Central memory CD8-positive, alpha-beta T cell (primary cell): ENCODE data around the gene ALDH5A1.

Source experiments
- ATAC-seq: fragments of 150-1000 bp; cut with Tn5 transposase; replicated peaks from 2 replicates; pipeline ENCODE4 v1.10.0; 2022; ENCODE audit warnings: mild to moderate bottlenecking, moderate FRiP score, moderate number of reproducible peaks; ENCODE audit not compliant: poor library complexity, severe bottlenecking; ENCODE audit errors: extremely low read depth
- DNase-seq, 2 donors: peaks; one replicate each; pipeline ENCODE4 v3.0.0; 2021; ENCODE audit warnings: low spot score in 2 of 2
- H3K27ac Mint-ChIP-seq: one replicate; pipeline ENCODE4 v1.8.0; 2022; ENCODE audit warnings: low read depth, mild to moderate bottlenecking, moderate library complexity, mixed read lengths
- H3K27me3 Mint-ChIP-seq: one replicate; pipeline ENCODE4 v1.8.0; 2022; ENCODE audit warnings: mixed read lengths
- H3K36me3 Mint-ChIP-seq: one replicate; pipeline ENCODE4 v1.8.0; 2022; ENCODE audit warnings: mild to moderate bottlenecking, moderate library complexity, mixed read lengths; ENCODE audit not compliant: insufficient read depth
- H3K4me1 Mint-ChIP-seq: one replicate; pipeline ENCODE4 v1.8.0; 2022; ENCODE audit warnings: mixed read lengths
- H3K4me3 Mint-ChIP-seq: one replicate; pipeline ENCODE4 v1.8.0; 2022; ENCODE audit warnings: mild to moderate bottlenecking, moderate library complexity, mixed read lengths
- H3K9me3 Mint-ChIP-seq: one replicate; pipeline ENCODE4 v1.8.0; 2022; ENCODE audit warnings: mixed read lengths

The ALDH5A1 gene

GRCh38 chr6:24566020-24566767 is 71.4 kb downstream of the ALDH5A1 start:
- H3K36me3 Mint-ChIP-seq: no peaks in the 10 kb centered on the region
- H3K4me3 Mint-ChIP-seq: no peak overlapping the region
- ATAC-seq: no peak

DNA sequence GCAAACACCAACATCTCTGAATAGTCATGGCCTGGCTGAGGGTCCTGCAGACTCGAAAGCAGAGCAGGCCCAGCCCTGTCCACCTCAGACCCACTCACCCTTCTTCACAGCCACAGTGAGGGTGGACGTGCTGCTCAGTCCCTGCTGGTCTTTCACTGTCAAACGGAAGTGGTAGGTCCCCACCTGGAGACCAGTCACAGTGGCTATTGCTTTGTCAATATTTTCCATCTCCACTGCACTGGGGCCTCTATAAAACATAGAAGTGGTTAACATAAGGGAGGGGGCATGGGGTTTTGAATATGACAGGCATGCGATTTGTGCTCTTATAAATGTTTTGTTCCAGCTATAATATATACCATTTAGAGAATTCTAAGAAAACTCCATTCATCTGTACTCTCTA is 73.9 kb downstream of the ALDH5A1 start:
- H3K36me3 Mint-ChIP-seq: no peaks in the 10 kb centered on the region

More at GRCh38 chr6:24566020-24566767, 71.4 kb downstream of the ALDH5A1 start:
- Mint-ChIP-seq H3K27me3 (peaks cover 31% of the 10 kb centered on the region), H3K9me3 (no peaks in the 10 kb centered on the region), H3K4me1 (no peaks in the 10 kb centered on the region), H3K27ac (no peak overlapping the region)
- no peak for DNase-seq

GRCh38 chr6:24569811-24570210 is 75.0 kb downstream of the ALDH5A1 start:
- H3K27me3 Mint-ChIP-seq: peaks cover 40% of the 10 kb centered on the region
- ATAC-seq (no peak), DNase-seq (no peak)
- H3K4me3 Mint-ChIP-seq: no peak overlapping the region
- H3K9me3 Mint-ChIP-seq: no peaks in the 10 kb centered on the region
- no peaks in the 10 kb centered on the region for H3K36me3 Mint-ChIP-seq
- no peaks in the 10 kb centered on the region for H3K4me1 Mint-ChIP-seq
- no peak overlapping the region for H3K27ac Mint-ChIP-seq

More for the DNA sequence above, 73.9 kb downstream of the ALDH5A1 start:
- Mint-ChIP-seq H3K4me1 (no peaks in the 10 kb centered on the region), H3K9me3 (no peaks in the 10 kb centered on the region), H3K27me3 (peaks cover 40% of the 10 kb centered on the region), H3K4me3 (no peak overlapping the region), H3K27ac (no peak overlapping the region)
- ATAC-seq (no peak), DNase-seq (no peak)

GRCh38 chr6:24571361-24571760 is 76.6 kb downstream of the ALDH5A1 start:
- Mint-ChIP-seq H3K4me1 (no peaks in the 10 kb centered on the region), H3K27ac (no peak overlapping the region), H3K27me3 (peaks cover 40% of the 10 kb centered on the region), H3K9me3 (no peaks in the 10 kb centered on the region), H3K36me3 (no peaks in the 10 kb centered on the region), H3K4me3 (no peak overlapping the region)
- DNase-seq: no peak
- ATAC-seq: no peak

- DNase-seq (no peak), ATAC-seq (no peak)
- no peak overlapping the region for H3K4me3 Mint-ChIP-seq
- H3K27ac Mint-ChIP-seq: no peak overlapping the region
- H3K36me3 Mint-ChIP-seq: no peaks in the 10 kb centered on the region
- H3K9me3 Mint-ChIP-seq: no peaks in the 10 kb centered on the region
- H3K4me1 Mint-ChIP-seq: no peaks in the 10 kb centered on the region
- H3K27me3 Mint-ChIP-seq: peaks cover 31% of the 10 kb centered on the region
Observed at GRCh38 chr6:24574809-24575208, 80.0 kb downstream of the ALDH5A1 start.

GRCh38 chr6:24576447-24576846 is 81.7 kb downstream of the ALDH5A1 start:
- Mint-ChIP-seq H3K27me3 (peaks cover 22% of the 10 kb centered on the region), H3K4me1 (no peaks in the 10 kb centered on the region), H3K27ac (no peak overlapping the region)

GRCh38 chr6:24581084-24581669 is 86.4 kb downstream of the ALDH5A1 start:
- Mint-ChIP-seq H3K27ac (no peak overlapping the region), H3K27me3 (no peaks in the 10 kb centered on the region), H3K4me3 (no peak overlapping the region), H3K9me3 (no peaks in the 10 kb centered on the region), H3K4me1 (peaks cover 5% of the 10 kb centered on the region), H3K36me3 (no peaks in the 10 kb centered on the region)
- ATAC-seq: peak; percentile 73
- DNase-seq: peak; percentile 56 to 64

More at GRCh38 chr6:24576447-24576846, 81.7 kb downstream of the ALDH5A1 start:
- no peak for DNase-seq
- H3K4me3 Mint-ChIP-seq: no peak overlapping the region
- no peak for ATAC-seq
- H3K9me3 Mint-ChIP-seq: no peaks in the 10 kb centered on the region
- no peaks in the 10 kb centered on the region for H3K36me3 Mint-ChIP-seq

DNA sequence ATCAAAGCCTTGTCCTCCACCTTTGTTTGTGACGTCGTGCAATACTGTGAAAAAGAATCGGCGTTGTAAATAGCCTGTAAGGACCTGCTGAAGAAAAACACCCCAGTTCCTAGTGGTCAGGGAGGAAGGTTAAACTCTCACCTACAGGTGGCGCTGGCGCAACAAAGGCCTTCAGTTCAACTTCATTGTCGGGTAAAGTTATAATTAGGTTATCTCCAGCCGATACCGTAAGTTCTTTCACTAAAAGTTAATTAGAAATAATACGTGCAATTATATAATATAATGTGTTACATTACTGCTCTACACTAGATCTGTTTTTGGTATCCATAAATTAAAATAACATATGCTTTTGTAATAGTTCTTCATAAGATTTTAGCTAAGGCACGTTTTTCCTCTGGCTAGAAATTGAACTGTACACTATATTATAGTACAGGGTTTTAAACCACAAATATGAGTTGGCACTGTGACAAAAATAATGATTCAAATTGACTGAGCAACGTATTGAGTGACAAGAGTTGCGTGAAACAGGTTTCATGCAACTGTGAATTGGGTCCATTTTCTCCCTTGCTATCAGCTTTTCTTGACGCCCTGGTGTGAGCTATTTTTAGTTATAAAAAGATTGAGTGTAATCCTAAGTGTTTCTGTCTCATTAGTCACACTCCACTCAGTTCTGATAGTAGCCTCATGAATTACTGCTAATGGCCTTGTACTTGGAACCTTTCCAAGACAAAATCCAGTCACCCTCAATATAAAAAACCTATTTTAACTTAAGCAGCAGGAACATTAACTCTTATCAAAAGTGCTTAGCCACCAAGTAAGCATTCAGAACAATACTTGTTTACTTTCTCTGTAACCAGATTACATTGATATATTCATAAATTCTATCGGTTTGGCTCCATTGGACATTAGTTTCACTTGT is 89.0 kb downstream of the ALDH5A1 start:
- Mint-ChIP-seq H3K4me1 (peaks cover 5% of the 10 kb centered on the region), H3K27me3 (peaks cover 24% of the 10 kb centered on the region), H3K4me3 (no peak overlapping the region), H3K27ac (no peak overlapping the region), H3K36me3 (no peaks in the 10 kb centered on the region), H3K9me3 (no peaks in the 10 kb centered on the region)
- no peak for ATAC-seq
- peak; percentile 29 to 50 for DNase-seq

- no peaks in the 10 kb centered on the region for H3K36me3 Mint-ChIP-seq
- ATAC-seq: no peak
- no peak overlapping the region for H3K4me3 Mint-ChIP-seq
- H3K4me1 Mint-ChIP-seq: peaks cover 5% of the 10 kb centered on the region
- H3K9me3 Mint-ChIP-seq: no peaks in the 10 kb centered on the region
- no peak for DNase-seq
- H3K27me3 Mint-ChIP-seq: peaks cover 24% of the 10 kb centered on the region
- no peak overlapping the region for H3K27ac Mint-ChIP-seq
Observed at GRCh38 chr6:24584382-24584720, 89.6 kb downstream of the ALDH5A1 start.
